Neural progenitor cell (in vitro differentiated cells): ENCODE data around the gene TNP2. TPM values are rescaled to one million over a fixed set of nuclear protein-coding genes. Genes with fewer than 3 reads are reported as not detected.

Source experiments
- DNase-seq: peaks from one replicate; pipeline ENCODE4 v3.0.0-alpha.2; 2016; ENCODE audit warnings: low spot score
- H2AFZ ChIP-seq: fragments of 200-600 bp; sonication (generic); replicated peaks from 2 replicates; pipeline ENCODE4 v1.6.1; 2016; ENCODE audit warnings: antibody characterized with exemption
- H3F3A ChIP-seq: fragments of 200-600 bp; sonication (generic); 2 replicates; pipeline ENCODE4 v1.6.1; 2016; ENCODE audit warnings: antibody characterized with exemption, low read depth
- H3K27ac ChIP-seq: fragments of 200-600 bp; sonication (generic); 2 replicates; pipeline ENCODE4 v1.5.1; 2016; ENCODE audit warnings: mild to moderate bottlenecking
- H3K27me3 ChIP-seq: fragments of 200-600 bp; sonication (generic); 2 replicates; pipeline ENCODE4 v1.6.1; 2016; ENCODE audit warnings: mild to moderate bottlenecking, moderate library complexity
- H3K36me3 ChIP-seq: fragments of 200-600 bp; sonication (generic); 2 replicates; pipeline ENCODE4 v1.5.1; 2016
- H3K4me1 ChIP-seq: fragments of 200-600 bp; sonication (generic); 2 replicates; pipeline ENCODE4 v1.6.1; 2016; ENCODE audit warnings: mixed run types
- H3K4me2 ChIP-seq: fragments of 200-600 bp; sonication (generic); 2 replicates; pipeline ENCODE4 v1.6.1; 2016
- H3K4me3 ChIP-seq: fragments of 200-600 bp; sonication (generic); 2 replicates; pipeline ENCODE4 v1.5.1; 2016
- H3K79me2 ChIP-seq: fragments of 200-600 bp; sonication (generic); 2 replicates; pipeline ENCODE4 v1.6.1; 2016; ENCODE audit warnings: low read depth
- H3K9ac ChIP-seq: fragments of 200-600 bp; sonication (generic); 2 replicates; pipeline ENCODE4 v1.6.1; 2016
- H3K9me3 ChIP-seq: fragments of 200-600 bp; sonication (generic); 2 replicates; pipeline ENCODE4 v1.5.1; 2016; ENCODE audit warnings: low read depth
- H4K20me1 ChIP-seq: fragments of 200-600 bp; sonication (generic); 2 replicates; pipeline ENCODE4 v1.6.1; 2016; ENCODE audit warnings: low read depth
- H3K27ac Mint-ChIP-seq: 3 replicates; pipeline ENCODE4 v1.8.0; 2021; ENCODE audit warnings: mixed read lengths
- H3K27me3 Mint-ChIP-seq: 2 replicates; pipeline ENCODE4 v1.8.0; 2022; ENCODE audit warnings: low read depth, mild to moderate bottlenecking, inconsistent platforms, moderate library complexity, mixed read lengths; ENCODE audit not compliant: insufficient read depth
- H3K36me3 Mint-ChIP-seq: 3 replicates; pipeline ENCODE4 v1.8.0; 2021; ENCODE audit warnings: mixed read lengths
- H3K4me1 Mint-ChIP-seq: 3 replicates; pipeline ENCODE4 v1.8.0; 2021; ENCODE audit warnings: mixed read lengths
- H3K4me3 Mint-ChIP-seq: 3 replicates; pipeline ENCODE4 v1.8.0; 2021; ENCODE audit warnings: mild to moderate bottlenecking, moderate library complexity, mixed read lengths
- H3K9me3 Mint-ChIP-seq: 3 replicates; pipeline ENCODE4 v1.8.0; 2020; ENCODE audit warnings: mixed read lengths
- EZH2 ChIP-seq: fragments of 200-600 bp; sonication (generic); IDR thresholded peaks from 2 replicates; pipeline ENCODE4 v1.6.1; 2017; ENCODE audit warnings: antibody characterized with exemption, mild to moderate bottlenecking, moderate library complexity
- EZH2phosphoT487 ChIP-seq: fragments of 200-600 bp; sonication (generic); IDR thresholded peaks from 2 replicates; pipeline ENCODE4 v1.6.1; 2017; ENCODE audit warnings: antibody characterized with exemption
- total RNA-seq: library from RNA; depleted of rRNA; stranded (reverse); fragments of >200 nt; gene quantifications from 2 replicates; pipeline ENCODE4 v1.2.3, GENCODE V29; 2015; ENCODE audit warnings: low replicate concordance
- TF ChIP-seq, protein P1 (sequence below): fragments of 200-600 bp; sonication (generic); IDR thresholded peaks from 2 replicates; pipeline ENCODE4 v1.5.1; 2017; ENCODE audit warnings: antibody characterized with exemption, mild to moderate bottlenecking

The TNP2 gene
- total RNA-seq, 1 donor from 2014 or later = not detected

DNA sequence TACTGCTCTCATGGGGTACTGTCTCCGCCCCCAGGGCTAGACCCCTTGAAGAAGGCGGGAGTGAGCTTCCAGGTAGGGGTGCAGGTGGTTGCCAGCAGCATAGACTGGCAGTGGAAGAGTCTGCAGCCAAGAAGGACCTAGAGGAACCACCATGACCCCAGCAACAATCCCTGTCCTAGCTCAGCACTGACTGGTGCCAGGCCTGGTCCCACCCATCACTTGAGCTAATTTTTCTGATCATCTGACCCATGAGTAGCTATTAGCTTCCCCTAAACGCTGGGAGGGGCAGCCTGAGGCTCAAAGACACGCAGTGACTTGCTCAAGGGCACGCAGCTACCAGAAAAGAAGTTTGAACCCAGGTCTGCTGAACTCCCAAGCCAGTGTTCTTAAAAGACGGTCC is 3.4 kb upstream of the TNP2 start:
- Histone ChIP-seq H3K4me2 (no peak overlapping the region), H3K4me3 (no peak overlapping the region), H3K79me2 (no peaks in the 10 kb centered on the region), H2AFZ (no peak overlapping the region), H3K4me1 (no peaks in the 10 kb centered on the region), H3K27me3 (no peaks in the 10 kb centered on the region), H3K9ac (no peak overlapping the region), H3K27ac (no peak overlapping the region), H3K9me3 (no peaks in the 10 kb centered on the region), H3K36me3 (no peaks in the 10 kb centered on the region), H4K20me1 (no peaks in the 10 kb centered on the region), H3F3A (no peaks in the 10 kb centered on the region)
- peaks cover 7% of the 10 kb centered on the region for H3K27me3 Mint-ChIP-seq
- no peaks in the 10 kb centered on the region for H3K36me3 Mint-ChIP-seq
- peaks cover 22% of the 10 kb centered on the region for H3K4me1 Mint-ChIP-seq
- no peak for DNase-seq
- H3K9me3 Mint-ChIP-seq = no peaks in the 10 kb centered on the region
- TF ChIP-seq EZH2phosphoT487 = no peak
- TF ChIP-seq EZH2 = no peak
- TF ChIP-seq, protein P1, sequence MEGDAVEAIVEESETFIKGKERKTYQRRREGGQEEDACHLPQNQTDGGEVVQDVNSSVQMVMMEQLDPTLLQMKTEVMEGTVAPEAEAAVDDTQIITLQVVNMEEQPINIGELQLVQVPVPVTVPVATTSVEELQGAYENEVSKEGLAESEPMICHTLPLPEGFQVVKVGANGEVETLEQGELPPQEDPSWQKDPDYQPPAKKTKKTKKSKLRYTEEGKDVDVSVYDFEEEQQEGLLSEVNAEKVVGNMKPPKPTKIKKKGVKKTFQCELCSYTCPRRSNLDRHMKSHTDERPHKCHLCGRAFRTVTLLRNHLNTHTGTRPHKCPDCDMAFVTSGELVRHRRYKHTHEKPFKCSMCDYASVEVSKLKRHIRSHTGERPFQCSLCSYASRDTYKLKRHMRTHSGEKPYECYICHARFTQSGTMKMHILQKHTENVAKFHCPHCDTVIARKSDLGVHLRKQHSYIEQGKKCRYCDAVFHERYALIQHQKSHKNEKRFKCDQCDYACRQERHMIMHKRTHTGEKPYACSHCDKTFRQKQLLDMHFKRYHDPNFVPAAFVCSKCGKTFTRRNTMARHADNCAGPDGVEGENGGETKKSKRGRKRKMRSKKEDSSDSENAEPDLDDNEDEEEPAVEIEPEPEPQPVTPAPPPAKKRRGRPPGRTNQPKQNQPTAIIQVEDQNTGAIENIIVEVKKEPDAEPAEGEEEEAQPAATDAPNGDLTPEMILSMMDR = no peak
- no peak overlapping the region for H3K4me3 Mint-ChIP-seq
- H3K27ac Mint-ChIP-seq = peak overlapping the region; percentile 21

DNA sequence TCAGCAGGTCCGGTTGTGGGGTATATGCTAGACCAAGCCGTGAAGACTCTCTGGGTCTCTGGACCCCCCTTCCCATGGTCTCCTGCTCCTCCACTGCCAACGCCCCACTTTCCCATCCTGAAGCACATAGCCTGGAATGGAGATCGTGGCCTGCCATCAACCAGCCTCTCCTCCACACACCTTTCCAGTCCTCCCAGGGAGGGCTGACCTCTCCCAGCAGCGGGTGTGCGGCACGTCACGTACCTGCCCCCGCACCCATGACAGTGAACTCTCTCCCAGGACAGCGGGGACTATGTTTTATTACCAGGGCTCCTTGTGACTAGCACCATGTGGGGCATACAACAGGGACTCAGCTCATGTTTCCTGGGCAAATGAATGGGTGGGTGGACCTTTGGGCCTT is 2.5 kb upstream of the TNP2 start:
- Histone ChIP-seq H2AFZ (no peak overlapping the region), H3K79me2 (no peaks in the 10 kb centered on the region), H4K20me1 (no peaks in the 10 kb centered on the region), H3F3A (no peaks in the 10 kb centered on the region), H3K27ac (no peak overlapping the region), H3K4me1 (no peaks in the 10 kb centered on the region), H3K4me2 (no peak overlapping the region), H3K9ac (no peak overlapping the region), H3K9me3 (no peaks in the 10 kb centered on the region), H3K36me3 (no peaks in the 10 kb centered on the region), H3K4me3 (no peak overlapping the region), H3K27me3 (no peaks in the 10 kb centered on the region)
- Mint-ChIP-seq H3K27ac (no peak overlapping the region), H3K9me3 (no peaks in the 10 kb centered on the region), H3K36me3 (no peaks in the 10 kb centered on the region), H3K4me3 (no peak overlapping the region), H3K4me1 (peaks cover 22% of the 10 kb centered on the region), H3K27me3 (peaks cover 5% of the 10 kb centered on the region)
- no peak for DNase-seq
- no peak for TF ChIP-seq EZH2phosphoT487
- TF ChIP-seq, protein P1 = no peak
- no peak for TF ChIP-seq EZH2

DNA sequence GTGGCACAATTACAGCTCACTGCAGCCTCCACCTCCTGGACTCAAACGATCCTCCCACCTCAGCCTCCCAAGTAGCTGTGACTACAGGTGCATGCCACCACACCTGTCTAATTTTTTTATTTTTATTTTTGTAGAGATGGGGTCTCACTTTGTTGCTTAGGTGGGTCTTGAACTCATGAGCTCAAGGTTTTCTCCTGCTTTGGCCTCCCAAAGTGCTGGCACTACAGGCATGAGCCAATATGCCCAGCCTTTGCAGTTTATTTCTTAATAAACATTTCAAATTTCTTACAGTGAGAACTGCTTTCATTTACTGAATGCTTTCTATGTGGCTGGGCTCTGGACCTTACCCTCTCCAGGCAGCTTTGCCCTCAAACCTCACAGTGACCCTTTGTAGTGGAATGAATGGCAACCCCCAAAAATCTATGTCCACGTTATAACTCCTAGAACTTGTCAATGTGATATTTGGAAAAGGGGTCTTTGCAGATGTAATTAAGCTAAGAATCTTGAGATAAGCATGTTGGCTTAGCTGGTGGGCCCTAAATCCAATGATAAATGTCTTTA is 1.6 kb upstream of the TNP2 start:
- no peaks in the 10 kb centered on the region for H3K9me3 ChIP-seq
- no peaks in the 10 kb centered on the region for H4K20me1 ChIP-seq
- no peaks in the 10 kb centered on the region for H3K4me1 ChIP-seq
- no peak overlapping the region for H3K27ac ChIP-seq
- Mint-ChIP-seq H3K4me3 (no peak overlapping the region), H3K4me1 (peaks cover 22% of the 10 kb centered on the region), H3K9me3 (no peaks in the 10 kb centered on the region), H3K36me3 (no peaks in the 10 kb centered on the region), H3K27me3 (peaks cover 5% of the 10 kb centered on the region), H3K27ac (no peak overlapping the region)
- TF ChIP-seq EZH2phosphoT487 (no peak), EZH2 (no peak)
- TF ChIP-seq, protein P1 = no peak
- no peaks in the 10 kb centered on the region for H3K79me2 ChIP-seq
- H3K27me3 ChIP-seq = no peaks in the 10 kb centered on the region
- no peak overlapping the region for H3K9ac ChIP-seq
- H2AFZ ChIP-seq = no peak overlapping the region
- no peak overlapping the region for H3K4me2 ChIP-seq
- H3K36me3 ChIP-seq = no peaks in the 10 kb centered on the region
- no peak overlapping the region for H3K4me3 ChIP-seq
- DNase-seq = no peak
- no peaks in the 10 kb centered on the region for H3F3A ChIP-seq
